ENCODE measurements around the gene SV2C. TPM values are rescaled to one million over a fixed set of nuclear protein-coding genes. Genes with fewer than 3 reads are reported as not detected.

The SV2C gene
- total RNA-seq, 1 donor from 2014 or later, result 17.8 TPM

DNA sequence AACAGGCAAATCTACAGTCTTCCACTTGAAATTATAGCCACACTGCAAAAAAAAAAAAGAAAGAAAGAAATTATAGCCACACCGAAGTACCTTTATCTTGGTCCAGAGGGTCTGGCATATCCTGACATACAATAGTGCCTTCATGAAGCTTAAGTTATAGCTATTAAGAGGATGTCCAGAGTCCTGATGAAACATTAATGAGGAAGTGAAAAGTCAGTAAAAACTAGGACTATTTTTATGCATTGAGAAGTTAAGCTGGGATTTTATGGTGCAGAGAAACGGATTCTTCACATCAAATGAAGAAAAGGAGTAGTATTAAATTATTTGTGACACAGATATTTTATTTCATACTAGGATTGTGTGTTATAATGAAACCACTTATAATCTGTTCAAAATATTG lies 123.9 kb downstream of the SV2C start:
- Mint-ChIP-seq H3K27me3 (ENCODE audit: unreplicated experiment) (no peaks in the 10 kb centered on the region), H3K27ac (ENCODE audit: unreplicated experiment) (no peak overlapping the region), H3K36me3 (ENCODE audit: unreplicated experiment) (peaks cover 6% of the 10 kb centered on the region), H3K9me3 (ENCODE audit: unreplicated experiment) (no peaks in the 10 kb centered on the region), H3K4me1 (ENCODE audit: low read depth, unreplicated experiment) (no peaks in the 10 kb centered on the region), H3K4me3 (ENCODE audit: unreplicated experiment) (no peak overlapping the region)
- TF ChIP-seq, protein P1, sequence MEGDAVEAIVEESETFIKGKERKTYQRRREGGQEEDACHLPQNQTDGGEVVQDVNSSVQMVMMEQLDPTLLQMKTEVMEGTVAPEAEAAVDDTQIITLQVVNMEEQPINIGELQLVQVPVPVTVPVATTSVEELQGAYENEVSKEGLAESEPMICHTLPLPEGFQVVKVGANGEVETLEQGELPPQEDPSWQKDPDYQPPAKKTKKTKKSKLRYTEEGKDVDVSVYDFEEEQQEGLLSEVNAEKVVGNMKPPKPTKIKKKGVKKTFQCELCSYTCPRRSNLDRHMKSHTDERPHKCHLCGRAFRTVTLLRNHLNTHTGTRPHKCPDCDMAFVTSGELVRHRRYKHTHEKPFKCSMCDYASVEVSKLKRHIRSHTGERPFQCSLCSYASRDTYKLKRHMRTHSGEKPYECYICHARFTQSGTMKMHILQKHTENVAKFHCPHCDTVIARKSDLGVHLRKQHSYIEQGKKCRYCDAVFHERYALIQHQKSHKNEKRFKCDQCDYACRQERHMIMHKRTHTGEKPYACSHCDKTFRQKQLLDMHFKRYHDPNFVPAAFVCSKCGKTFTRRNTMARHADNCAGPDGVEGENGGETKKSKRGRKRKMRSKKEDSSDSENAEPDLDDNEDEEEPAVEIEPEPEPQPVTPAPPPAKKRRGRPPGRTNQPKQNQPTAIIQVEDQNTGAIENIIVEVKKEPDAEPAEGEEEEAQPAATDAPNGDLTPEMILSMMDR (IDR thresholded peaks at IDR 0.05; ENCODE audit: partially characterized antibody, unreplicated experiment), result no peak
- no peak for DNase-seq

DNA sequence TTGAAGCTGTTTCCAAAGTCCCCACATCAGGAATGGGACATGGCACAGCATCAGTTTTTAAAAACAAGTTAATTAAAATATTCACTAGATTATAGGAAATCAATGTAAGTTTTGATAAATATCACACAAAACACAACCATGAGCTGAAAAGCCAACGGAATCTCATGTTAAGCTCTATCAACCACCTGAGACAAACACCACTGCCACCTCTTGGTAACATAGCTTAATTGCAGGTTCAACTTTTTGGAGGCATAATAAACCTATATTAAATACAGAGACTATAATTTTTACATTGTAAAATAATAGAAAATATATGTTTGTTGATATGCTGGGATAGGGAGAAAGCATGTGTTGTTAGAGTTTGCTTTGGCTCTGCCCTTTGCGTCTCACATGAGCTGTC lies 126.1 kb downstream of the SV2C start:
- no peaks in the 10 kb centered on the region for H3K9me3 Mint-ChIP-seq (ENCODE audit: unreplicated experiment)
- no peak overlapping the region for H3K27ac Mint-ChIP-seq (ENCODE audit: unreplicated experiment)

DNA sequence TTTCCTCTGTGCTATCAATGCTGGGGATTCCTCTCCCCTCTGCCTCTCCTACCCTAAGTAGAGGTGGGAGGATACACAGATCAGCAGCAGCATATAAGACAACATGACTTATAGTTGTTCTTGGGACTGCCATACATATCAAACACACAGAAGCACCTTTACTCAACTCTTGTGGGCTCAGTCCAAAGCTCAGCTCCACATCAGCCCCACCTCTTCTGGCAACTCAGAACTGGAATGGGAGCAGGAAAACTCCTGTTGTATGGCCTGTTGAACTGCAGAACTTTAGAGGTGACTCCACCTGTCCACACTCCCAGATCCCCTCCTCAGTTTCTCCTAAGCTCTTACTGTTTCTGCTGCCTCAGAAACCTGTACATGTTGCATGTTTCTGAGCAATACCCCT lies 127.8 kb downstream of the SV2C start:
- TF ChIP-seq, protein P1 (IDR thresholded peaks at IDR 0.05; ENCODE audit: partially characterized antibody, unreplicated experiment), result no peak
- H3K9me3 Mint-ChIP-seq (ENCODE audit: unreplicated experiment), result no peaks in the 10 kb centered on the region
- no peaks in the 10 kb centered on the region for H3K4me1 Mint-ChIP-seq (ENCODE audit: low read depth, unreplicated experiment)
- H3K27me3 Mint-ChIP-seq (ENCODE audit: unreplicated experiment), result no peaks in the 10 kb centered on the region
- H3K4me3 Mint-ChIP-seq (ENCODE audit: unreplicated experiment), result no peak overlapping the region
- no peak for DNase-seq
- no peak overlapping the region for H3K27ac Mint-ChIP-seq (ENCODE audit: unreplicated experiment)
- H3K36me3 Mint-ChIP-seq (ENCODE audit: unreplicated experiment), result peaks cover 6% of the 10 kb centered on the region

More for the DNA sequence above, 126.1 kb downstream of the SV2C start:
- Mint-ChIP-seq H3K36me3 (ENCODE audit: unreplicated experiment) (peaks cover 6% of the 10 kb centered on the region), H3K4me3 (ENCODE audit: unreplicated experiment) (no peak overlapping the region), H3K27me3 (ENCODE audit: unreplicated experiment) (no peaks in the 10 kb centered on the region), H3K4me1 (ENCODE audit: low read depth, unreplicated experiment) (no peaks in the 10 kb centered on the region)
- no peak for DNase-seq
- TF ChIP-seq, protein P1 (IDR thresholded peaks at IDR 0.05; ENCODE audit: partially characterized antibody, unreplicated experiment), result peak; percentile 53

DNA sequence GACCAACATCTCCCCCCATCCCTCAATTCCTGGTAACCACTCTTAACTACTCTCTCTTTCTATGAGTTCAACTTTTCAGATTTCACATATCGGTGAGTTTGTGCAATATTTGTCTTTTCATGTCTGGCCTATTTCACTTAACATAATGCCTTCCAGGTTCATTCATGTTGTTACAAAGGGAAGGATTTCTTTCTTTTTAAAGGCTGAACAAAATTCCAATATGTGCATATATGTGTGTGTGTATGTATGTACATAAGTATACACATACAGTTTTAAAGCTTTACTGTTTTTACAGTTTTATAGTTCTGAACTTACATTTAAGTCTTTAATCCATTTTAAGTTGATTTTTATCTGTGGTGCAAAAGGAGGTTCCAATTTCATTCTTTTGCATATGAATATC lies 130.7 kb downstream of the SV2C start:
- Mint-ChIP-seq H3K27ac (ENCODE audit: unreplicated experiment) (no peak overlapping the region), H3K9me3 (ENCODE audit: unreplicated experiment) (no peaks in the 10 kb centered on the region)

DNA sequence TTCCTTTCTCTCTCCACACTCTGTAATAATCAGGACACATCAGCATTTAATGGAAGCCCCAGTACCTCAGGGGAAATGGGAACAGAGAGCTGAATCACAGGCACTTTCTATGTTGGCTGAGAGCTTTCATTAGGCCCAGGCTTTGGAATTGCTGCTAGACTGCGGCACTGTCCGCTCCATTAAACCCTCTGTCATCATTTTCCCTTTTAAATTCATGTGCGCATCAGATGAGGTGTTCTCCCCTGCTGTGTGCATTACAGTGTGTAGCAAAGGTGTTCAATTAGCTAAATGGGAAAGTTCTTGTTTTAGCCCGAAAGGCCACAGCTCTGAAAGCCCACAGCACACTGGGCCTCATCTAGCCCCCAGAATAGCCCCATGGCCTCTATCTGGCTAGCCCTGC lies 133.6 kb downstream of the SV2C start:
- no peak for DNase-seq
- H3K9me3 Mint-ChIP-seq (ENCODE audit: unreplicated experiment), result no peaks in the 10 kb centered on the region
- no peak overlapping the region for H3K4me3 Mint-ChIP-seq (ENCODE audit: unreplicated experiment)
- TF ChIP-seq, protein P1 (IDR thresholded peaks at IDR 0.05; ENCODE audit: partially characterized antibody, unreplicated experiment), result no peak
- peaks cover 1% of the 10 kb centered on the region for H3K27me3 Mint-ChIP-seq (ENCODE audit: unreplicated experiment)
- H3K27ac Mint-ChIP-seq (ENCODE audit: unreplicated experiment), result no peak overlapping the region
- H3K4me1 Mint-ChIP-seq (ENCODE audit: low read depth, unreplicated experiment), result peaks cover 13% of the 10 kb centered on the region
- H3K36me3 Mint-ChIP-seq (ENCODE audit: unreplicated experiment), result no peaks in the 10 kb centered on the region

More for the DNA sequence above, 130.7 kb downstream of the SV2C start:
- Mint-ChIP-seq H3K36me3 (ENCODE audit: unreplicated experiment) (peaks cover 6% of the 10 kb centered on the region), H3K27me3 (ENCODE audit: unreplicated experiment) (peaks cover 1% of the 10 kb centered on the region), H3K4me1 (ENCODE audit: low read depth, unreplicated experiment) (peaks cover 13% of the 10 kb centered on the region), H3K4me3 (ENCODE audit: unreplicated experiment) (no peak overlapping the region)
- TF ChIP-seq, protein P1 (IDR thresholded peaks at IDR 0.05; ENCODE audit: partially characterized antibody, unreplicated experiment), result no peak
- DNase-seq, result no peak

Data from glutamatergic neuron (in vitro differentiated cells).